Astrocyte of the spinal cord (primary cell): ENCODE results near the gene ANKRD18A.

Experiments
- DNase-seq: peaks from one replicate; pipeline ENCODE4 v3.0.0; 2011; ENCODE audit warnings: low read depth, low spot score
- H3K4me3 ChIP-seq: 2 replicates; pipeline ENCODE4 v1.5.1; 2011; ENCODE audit warnings: low read depth, mild to moderate bottlenecking, low read length, moderate library complexity
- in situ Hi-C: cut with HindIII; loops from 2 replicates; pipeline ENCODE4 v1.10.0; 2017; ENCODE audit warnings: low sequenced_read_pairs
- TF ChIP-seq, protein P1 (sequence below): IDR thresholded peaks from 2 replicates; pipeline ENCODE4 v1.5.1; 2012; ENCODE audit warnings: low read depth, mild to moderate bottlenecking, low read length, inconsistent platforms

The ANKRD18A gene

GRCh38 chr9:38620483-38621433 lies at the start of gene ANKRD18A:
ANKRD18A (minus strand) TSS chr9:38620596; CDS start chr9:38620285, 311 bp downstream.
- TF ChIP-seq, protein P1, sequence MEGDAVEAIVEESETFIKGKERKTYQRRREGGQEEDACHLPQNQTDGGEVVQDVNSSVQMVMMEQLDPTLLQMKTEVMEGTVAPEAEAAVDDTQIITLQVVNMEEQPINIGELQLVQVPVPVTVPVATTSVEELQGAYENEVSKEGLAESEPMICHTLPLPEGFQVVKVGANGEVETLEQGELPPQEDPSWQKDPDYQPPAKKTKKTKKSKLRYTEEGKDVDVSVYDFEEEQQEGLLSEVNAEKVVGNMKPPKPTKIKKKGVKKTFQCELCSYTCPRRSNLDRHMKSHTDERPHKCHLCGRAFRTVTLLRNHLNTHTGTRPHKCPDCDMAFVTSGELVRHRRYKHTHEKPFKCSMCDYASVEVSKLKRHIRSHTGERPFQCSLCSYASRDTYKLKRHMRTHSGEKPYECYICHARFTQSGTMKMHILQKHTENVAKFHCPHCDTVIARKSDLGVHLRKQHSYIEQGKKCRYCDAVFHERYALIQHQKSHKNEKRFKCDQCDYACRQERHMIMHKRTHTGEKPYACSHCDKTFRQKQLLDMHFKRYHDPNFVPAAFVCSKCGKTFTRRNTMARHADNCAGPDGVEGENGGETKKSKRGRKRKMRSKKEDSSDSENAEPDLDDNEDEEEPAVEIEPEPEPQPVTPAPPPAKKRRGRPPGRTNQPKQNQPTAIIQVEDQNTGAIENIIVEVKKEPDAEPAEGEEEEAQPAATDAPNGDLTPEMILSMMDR: peak; percentile 73
- peak within 1 kb of the TSS; percentile 50 for H3K4me3 ChIP-seq
- peak; percentile 82 for DNase-seq

DNA sequence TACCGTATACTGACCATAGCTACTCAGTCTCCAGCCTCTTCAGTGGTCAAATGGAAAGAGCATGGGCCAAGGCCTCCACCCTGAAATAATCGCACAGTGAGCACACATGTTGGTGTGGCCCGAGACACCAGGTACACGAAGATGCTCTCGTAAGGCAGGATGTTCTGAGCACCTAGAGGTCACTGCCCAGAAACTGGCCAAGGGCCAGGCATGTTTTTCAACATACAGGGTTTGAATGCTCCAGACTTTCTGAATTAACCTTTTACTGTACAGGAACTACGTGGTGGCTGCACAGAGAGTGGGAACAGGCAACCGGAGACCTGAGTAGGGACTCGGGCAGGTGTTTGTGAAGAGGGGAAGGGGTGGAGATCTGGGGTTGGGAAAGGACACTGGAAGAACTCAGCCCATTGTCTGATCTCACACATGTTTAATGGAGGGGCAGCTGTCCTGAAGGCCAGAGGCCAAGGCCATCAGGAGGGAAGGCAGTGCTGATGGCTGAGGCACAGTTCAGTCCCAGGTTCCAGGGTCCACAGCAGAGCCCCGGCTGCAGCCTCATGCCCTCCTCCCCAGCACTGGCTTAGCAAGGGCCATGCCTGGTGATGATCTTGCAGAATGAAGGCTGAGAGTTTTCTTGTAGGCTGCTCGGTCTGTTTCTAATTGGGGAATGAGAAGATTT lies 48.5 kb upstream of the ANKRD18A start:
- DNase-seq: no peak
- in situ Hi-C loops: no loop called here
- H3K4me3 ChIP-seq: no peak overlapping the region
- TF ChIP-seq, protein P1: no peak

More at GRCh38 chr9:38620483-38621433, at the start of gene ANKRD18A:
- in situ Hi-C loops: no loop called here

- TF ChIP-seq, protein P1: peak; percentile 84
- no peak overlapping the region for H3K4me3 ChIP-seq
- DNase-seq: peak; percentile 74
- in situ Hi-C loops: no loop called here
These were observed 42.6 kb upstream of the ANKRD18A start for GRCh38 chr9:38662763-38663593.

DNA sequence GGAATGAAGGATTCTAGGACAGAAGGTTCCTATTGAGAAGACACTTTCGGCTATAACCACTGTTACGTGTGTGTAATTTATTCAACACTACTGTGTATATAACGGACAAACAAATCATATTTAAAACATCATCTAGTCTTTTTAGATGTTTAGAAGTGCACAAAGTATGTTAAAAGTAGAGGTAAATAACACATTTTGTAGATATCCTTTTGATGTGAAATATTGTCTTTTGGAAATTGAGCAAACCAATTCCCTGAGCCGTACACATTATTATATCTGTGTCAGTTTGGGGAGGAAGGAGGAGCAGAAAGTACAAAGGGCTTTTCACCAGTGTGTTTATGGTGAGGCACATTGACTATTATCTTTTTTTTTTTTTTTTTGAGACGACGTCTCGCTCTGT lies 39.1 kb upstream of the ANKRD18A start:
- in situ Hi-C loops: no loop called here

GRCh38 chr9:38656896-38657295 lies 36.5 kb upstream of the ANKRD18A start:
- DNase-seq: no peak
- TF ChIP-seq, protein P1: no peak
- H3K4me3 ChIP-seq: no peak overlapping the region
- in situ Hi-C loops: no loop called here

More for the DNA sequence above, 39.1 kb upstream of the ANKRD18A start:
- DNase-seq: no peak
- H3K4me3 ChIP-seq: no peak overlapping the region
- TF ChIP-seq, protein P1: no peak

DNA sequence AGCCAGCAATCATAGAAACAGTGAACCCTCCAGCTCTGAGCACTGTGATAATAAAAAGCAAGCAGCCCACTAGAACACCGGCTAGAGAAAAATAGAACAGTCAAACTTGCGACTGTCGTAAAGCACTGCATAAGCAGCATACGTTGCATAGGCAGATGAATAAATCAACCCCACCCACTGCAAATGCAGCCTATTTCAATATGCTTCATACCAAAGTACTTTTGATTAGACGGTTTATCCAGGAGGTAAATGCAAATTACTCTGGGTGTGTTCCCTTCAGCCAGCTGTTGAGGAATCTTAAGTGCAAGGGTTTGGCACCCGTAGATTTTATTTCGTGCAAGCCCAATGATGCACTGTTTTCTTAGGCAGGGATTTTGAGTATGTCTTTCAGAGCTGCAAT lies 32.1 kb upstream of the ANKRD18A start:
- TF ChIP-seq, protein P1: no peak
- H3K4me3 ChIP-seq: no peak overlapping the region
- DNase-seq: no peak
- in situ Hi-C loops: no loop called here
